ENCODE results near the gene ODF4. TPM values are rescaled to one million over a fixed set of nuclear protein-coding genes. Genes with fewer than 3 reads are reported as not detected.
A peak's percentile ranks its signal among the peaks of the same experiment; 100 is the strongest.

The ODF4 gene
- total RNA-seq, 1 donor from 2014 or later, result not detected

DNA sequence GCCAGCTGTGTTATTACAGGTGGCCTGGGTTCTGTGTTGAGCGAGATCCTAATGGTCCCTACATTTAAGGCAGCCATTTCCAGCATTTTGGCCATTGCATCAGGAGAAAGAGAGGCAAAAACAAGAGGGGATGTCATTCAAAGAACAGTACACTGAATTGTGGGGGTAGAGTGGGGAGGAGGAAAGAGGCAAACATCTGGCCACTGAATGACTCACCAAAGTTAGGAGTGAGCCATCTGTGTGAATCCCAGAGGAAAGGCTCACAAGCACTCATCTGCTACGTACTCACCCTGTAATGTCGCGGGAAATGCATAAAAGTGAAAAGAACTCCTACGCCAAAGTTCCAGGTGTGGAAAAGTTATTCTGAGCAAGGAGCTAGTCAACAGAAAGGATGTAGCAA, 20.1 kb downstream of the ODF4 start:
- Histone ChIP-seq H3F3A (ENCODE audit: low read depth) (no peaks in the 10 kb centered on the region), H2AFZ (replicated peaks) (no peak overlapping the region), H3K79me2 (ENCODE audit: low read depth) (no peaks in the 10 kb centered on the region), H3K36me3 (no peaks in the 10 kb centered on the region), H3K27ac (no peak overlapping the region), H3K4me2 (no peak overlapping the region), H4K20me1 (ENCODE audit: low read depth) (no peaks in the 10 kb centered on the region), H3K4me1 (no peaks in the 10 kb centered on the region), H3K9me3 (ENCODE audit: low read depth) (no peaks in the 10 kb centered on the region), H3K4me3 (no peak overlapping the region), H3K9ac (peak overlapping the region; percentile 4), H3K27me3 (no peaks in the 10 kb centered on the region)
- Mint-ChIP-seq H3K4me1 (peaks cover 5% of the 10 kb centered on the region), H3K36me3 (peaks cover 8% of the 10 kb centered on the region), H3K4me3 (no peak overlapping the region), H3K27ac (no peak overlapping the region), H3K27me3 (ENCODE audit: insufficient read depth, low read depth) (no peaks in the 10 kb centered on the region), H3K9me3 (peaks cover 2% of the 10 kb centered on the region)
- no peak for TF ChIP-seq EZH2 (IDR thresholded peaks at IDR 0.05)
- TF ChIP-seq EZH2phosphoT487 (IDR thresholded peaks at IDR 0.05), result no peak
- TF ChIP-seq CTCF (IDR thresholded peaks at IDR 0.05), result no peak
- DNase-seq (ENCODE audit: low spot score), result no peak

- Histone ChIP-seq H3K36me3 (no peaks in the 10 kb centered on the region), H3F3A (ENCODE audit: low read depth) (no peaks in the 10 kb centered on the region), H3K27me3 (no peaks in the 10 kb centered on the region), H3K4me1 (no peaks in the 10 kb centered on the region), H3K4me2 (no peak overlapping the region), H3K9ac (no peak overlapping the region), H3K79me2 (ENCODE audit: low read depth) (no peaks in the 10 kb centered on the region), H4K20me1 (ENCODE audit: low read depth) (no peaks in the 10 kb centered on the region), H3K27ac (no peak overlapping the region), H3K9me3 (ENCODE audit: low read depth) (no peaks in the 10 kb centered on the region), H2AFZ (replicated peaks) (no peak overlapping the region), H3K4me3 (no peak overlapping the region)
- peaks cover 5% of the 10 kb centered on the region for H3K4me1 Mint-ChIP-seq
- H3K27me3 Mint-ChIP-seq (ENCODE audit: insufficient read depth, low read depth), result peaks cover 1% of the 10 kb centered on the region
- no peak overlapping the region for H3K4me3 Mint-ChIP-seq
- no peak overlapping the region for H3K27ac Mint-ChIP-seq
- H3K9me3 Mint-ChIP-seq, result peaks cover 2% of the 10 kb centered on the region
- DNase-seq (ENCODE audit: low spot score), result no peak
- H3K36me3 Mint-ChIP-seq, result peaks cover 8% of the 10 kb centered on the region
- TF ChIP-seq CTCF (IDR thresholded peaks at IDR 0.05) (no peak), EZH2phosphoT487 (IDR thresholded peaks at IDR 0.05) (no peak), EZH2 (IDR thresholded peaks at IDR 0.05) (no peak)
Measured at GRCh38 chr17:8360260-8360659, 20.6 kb downstream of the ODF4 start.

- Histone ChIP-seq H3K9me3 (ENCODE audit: low read depth) (no peaks in the 10 kb centered on the region), H3K79me2 (ENCODE audit: low read depth) (no peaks in the 10 kb centered on the region), H3K4me3 (no peak overlapping the region), H3K4me2 (no peak overlapping the region), H3K27me3 (no peaks in the 10 kb centered on the region), H3K9ac (no peak overlapping the region), H2AFZ (replicated peaks) (no peak overlapping the region), H3K36me3 (no peaks in the 10 kb centered on the region), H3K4me1 (no peaks in the 10 kb centered on the region), H4K20me1 (ENCODE audit: low read depth) (no peaks in the 10 kb centered on the region), H3K27ac (no peak overlapping the region), H3F3A (ENCODE audit: low read depth) (no peaks in the 10 kb centered on the region)
- peaks cover 2% of the 10 kb centered on the region for H3K9me3 Mint-ChIP-seq
- peaks cover 5% of the 10 kb centered on the region for H3K4me1 Mint-ChIP-seq
- TF ChIP-seq EZH2phosphoT487 (IDR thresholded peaks at IDR 0.05), result no peak
- TF ChIP-seq EZH2 (IDR thresholded peaks at IDR 0.05), result no peak
- TF ChIP-seq CTCF (IDR thresholded peaks at IDR 0.05), result no peak
- H3K4me3 Mint-ChIP-seq, result no peak overlapping the region
- H3K36me3 Mint-ChIP-seq, result peaks cover 10% of the 10 kb centered on the region
- H3K27ac Mint-ChIP-seq, result no peak overlapping the region
- no peak for DNase-seq (ENCODE audit: low spot score)
- H3K27me3 Mint-ChIP-seq (ENCODE audit: insufficient read depth, low read depth), result peaks cover 6% of the 10 kb centered on the region
Measured at GRCh38 chr17:8360751-8361150, 21.1 kb downstream of the ODF4 start.

Data from neural progenitor cell (in vitro differentiated cells).